SK-N-SH treated with all-trans-retinoic acid at 6 μM for 48 hours (cell line): ENCODE measurements around the gene PACSIN2.

Source experiments
- ATAC-seq: fragments of 200-7000 bp; cut with Tn5 transposase; 3 replicates; pipeline ENCODE4 v1.9.1; 2020; ENCODE audit warnings: mild to moderate bottlenecking, moderate library complexity
- ARNTL ChIP-seq: fragments of 450-650 bp; formaldehyde crosslinking; IDR thresholded peaks from 2 replicates; pipeline ENCODE4 v1.5.0; 2020; ENCODE audit warnings: low read depth, mild to moderate bottlenecking, moderate library complexity, borderline replicate concordance
- BACH2 ChIP-seq: fragments of 250-450 bp; sonication (Bioruptor Pico); IDR thresholded peaks from 2 replicates; pipeline ENCODE4 v1.9.0; 2021; ENCODE audit warnings: mild to moderate bottlenecking, borderline replicate concordance
- CREB5 ChIP-seq: fragments of 250-450 bp; sonication (Bioruptor Pico); IDR thresholded peaks from 2 replicates; pipeline ENCODE4 v1.5.1; 2020; ENCODE audit warnings: low read depth, mild to moderate bottlenecking, moderate library complexity
- CSDC2 ChIP-seq: fragments of 250-450 bp; sonication (Bioruptor Pico); IDR thresholded peaks from 2 replicates; pipeline ENCODE4 v1.5.0; 2020; ENCODE audit warnings: mild to moderate bottlenecking, moderate library complexity
- GLIS3 ChIP-seq: fragments of 250-450 bp; sonication (Bioruptor Pico); IDR thresholded peaks from 2 replicates; pipeline ENCODE4 v1.5.0; 2020; ENCODE audit warnings: mild to moderate bottlenecking, moderate library complexity
- ISL1 ChIP-seq: fragments of 250-450 bp; sonication (Bioruptor Pico); IDR thresholded peaks from 2 replicates; pipeline ENCODE4 v2.1.2; 2022; ENCODE audit warnings: mild to moderate bottlenecking, moderate library complexity
- POU6F1 ChIP-seq: fragments of 250-450 bp; sonication (Bioruptor Pico); IDR thresholded peaks from 2 replicates; pipeline ENCODE4 v1.8.0; 2021; ENCODE audit warnings: low read depth, mild to moderate bottlenecking, moderate library complexity, borderline replicate concordance
- PPARA ChIP-seq: fragments of 250-450 bp; sonication (Bioruptor Pico); IDR thresholded peaks from 2 replicates; pipeline ENCODE4 v1.5.0; 2020; ENCODE audit warnings: mild to moderate bottlenecking, borderline replicate concordance
- RARB ChIP-seq: fragments of 250-450 bp; sonication (Bioruptor Pico); IDR thresholded peaks from 2 replicates; pipeline ENCODE4 v1.8.0; 2021; ENCODE audit warnings: mild to moderate bottlenecking, moderate library complexity
- SNAI2 ChIP-seq: fragments of 250-450 bp; sonication (Bioruptor Pico); IDR thresholded peaks from 2 replicates; pipeline ENCODE4 v1.5.0; 2020; ENCODE audit warnings: mild to moderate bottlenecking, moderate library complexity
- TCF4 ChIP-seq: fragments of 250-450 bp; sonication (Bioruptor Pico); IDR thresholded peaks from 2 replicates; pipeline ENCODE4 v1.8.0; 2021; ENCODE audit warnings: mild to moderate bottlenecking, moderate library complexity, borderline replicate concordance
- TOX ChIP-seq: fragments of 250-450 bp; sonication (Bioruptor Pico); IDR thresholded peaks from 2 replicates; pipeline ENCODE4 v1.8.0; 2021; ENCODE audit warnings: mild to moderate bottlenecking, moderate library complexity, borderline replicate concordance
- TSHZ2 ChIP-seq: fragments of 250-450 bp; sonication (Bioruptor Pico); IDR thresholded peaks from 2 replicates; pipeline ENCODE4 v1.5.0; 2020; ENCODE audit warnings: mild to moderate bottlenecking, moderate library complexity
- ZC3H10 ChIP-seq: fragments of 250-450 bp; sonication (Bioruptor Pico); IDR thresholded peaks from 2 replicates; pipeline ENCODE4 v1.5.1; 2021; ENCODE audit warnings: mild to moderate bottlenecking, moderate library complexity
- ZFP3 ChIP-seq: fragments of 250-450 bp; sonication (Bioruptor Pico); IDR thresholded peaks from 2 replicates; pipeline ENCODE4 v1.5.0; 2020; ENCODE audit warnings: mild to moderate bottlenecking, moderate library complexity
- ZFP30 ChIP-seq: fragments of 450-650 bp; formaldehyde crosslinking; IDR thresholded peaks from 2 replicates; pipeline ENCODE4 v1.5.0; 2022; ENCODE audit warnings: mild to moderate bottlenecking, moderate library complexity
- ZNF565 ChIP-seq: fragments of 450-650 bp; formaldehyde crosslinking; conservative IDR thresholded peaks from 2 replicates; pipeline ENCODE4 v1.5.0; 2020; ENCODE audit warnings: low read depth, mild to moderate bottlenecking, moderate library complexity
- ZNF70 ChIP-seq: fragments of 450-650 bp; formaldehyde crosslinking; IDR thresholded peaks from 2 replicates; pipeline ENCODE4 v1.5.0; 2020; ENCODE audit warnings: mild to moderate bottlenecking, moderate library complexity
- ZNF8 ChIP-seq: fragments of 450-650 bp; formaldehyde crosslinking; IDR thresholded peaks from 2 replicates; pipeline ENCODE4 v1.5.0; 2020; ENCODE audit warnings: mild to moderate bottlenecking, moderate library complexity
- TF ChIP-seq, protein P1 (sequence below): fragments of 250-450 bp; sonication (Bioruptor Pico); IDR thresholded peaks from 2 replicates; pipeline ENCODE4 v1.5.1; 2021; ENCODE audit warnings: mild to moderate bottlenecking, moderate library complexity
- TF ChIP-seq, protein P2 (sequence below): fragments of 250-450 bp; sonication (Bioruptor Pico); IDR thresholded peaks from 2 replicates; pipeline ENCODE4 v1.8.0; 2020; ENCODE audit warnings: mild to moderate bottlenecking, moderate library complexity, borderline replicate concordance

Gene PACSIN2

GRCh38 chr22:42934338-42934737 lies 80.6 kb downstream of the PACSIN2 start:
- no peak; the same call in 2 of the 3 replicates for ATAC-seq
- TF ChIP-seq BACH2 (CRISPR knock-in tag) (no peak), ISL1 (CRISPR knock-in tag) (no peak), PPARA (CRISPR knock-in tag) (no peak), ZNF565 (CRISPR knock-in tag) (no peak), ZNF70 (no peak), POU6F1 (CRISPR knock-in tag) (no peak), ARNTL (CRISPR knock-in tag) (no peak), SNAI2 (CRISPR knock-in tag) (no peak)

GRCh38 chr22:42933485-42934091 lies 81.4 kb downstream of the PACSIN2 start:
- TF ChIP-seq ZFP3 (CRISPR knock-in tag) (no peak), POU6F1 (CRISPR knock-in tag) (no peak), ZFP30 (CRISPR knock-in tag) (no peak), TCF4 (CRISPR knock-in tag) (no peak), ZNF565 (CRISPR knock-in tag) (no peak), BACH2 (CRISPR knock-in tag) (no peak), ZC3H10 (CRISPR knock-in tag) (no peak), TOX (CRISPR knock-in tag) (no peak), CREB5 (CRISPR knock-in tag) (no peak), ZNF8 (CRISPR knock-in tag) (no peak), GLIS3 (no peak), ZNF70 (no peak), TSHZ2 (CRISPR knock-in tag) (no peak), ARNTL (CRISPR knock-in tag) (no peak), PPARA (CRISPR knock-in tag) (no peak), CSDC2 (CRISPR knock-in tag) (no peak), RARB (CRISPR knock-in tag) (no peak)
- TF ChIP-seq, protein P1, sequence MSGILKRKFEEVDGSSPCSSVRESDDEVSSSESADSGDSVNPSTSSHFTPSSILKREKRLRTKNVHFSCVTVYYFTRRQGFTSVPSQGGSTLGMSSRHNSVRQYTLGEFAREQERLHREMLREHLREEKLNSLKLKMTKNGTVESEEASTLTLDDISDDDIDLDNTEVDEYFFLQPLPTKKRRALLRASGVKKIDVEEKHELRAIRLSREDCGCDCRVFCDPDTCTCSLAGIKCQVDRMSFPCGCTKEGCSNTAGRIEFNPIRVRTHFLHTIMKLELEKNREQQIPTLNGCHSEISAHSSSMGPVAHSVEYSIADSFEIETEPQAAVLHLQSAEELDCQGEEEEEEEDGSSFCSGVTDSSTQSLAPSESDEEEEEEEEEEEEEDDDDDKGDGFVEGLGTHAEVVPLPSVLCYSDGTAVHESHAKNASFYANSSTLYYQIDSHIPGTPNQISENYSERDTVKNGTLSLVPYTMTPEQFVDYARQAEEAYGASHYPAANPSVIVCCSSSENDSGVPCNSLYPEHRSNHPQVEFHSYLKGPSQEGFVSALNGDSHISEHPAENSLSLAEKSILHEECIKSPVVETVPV (CRISPR knock-in tag): no peak
- TF ChIP-seq, protein P2, sequence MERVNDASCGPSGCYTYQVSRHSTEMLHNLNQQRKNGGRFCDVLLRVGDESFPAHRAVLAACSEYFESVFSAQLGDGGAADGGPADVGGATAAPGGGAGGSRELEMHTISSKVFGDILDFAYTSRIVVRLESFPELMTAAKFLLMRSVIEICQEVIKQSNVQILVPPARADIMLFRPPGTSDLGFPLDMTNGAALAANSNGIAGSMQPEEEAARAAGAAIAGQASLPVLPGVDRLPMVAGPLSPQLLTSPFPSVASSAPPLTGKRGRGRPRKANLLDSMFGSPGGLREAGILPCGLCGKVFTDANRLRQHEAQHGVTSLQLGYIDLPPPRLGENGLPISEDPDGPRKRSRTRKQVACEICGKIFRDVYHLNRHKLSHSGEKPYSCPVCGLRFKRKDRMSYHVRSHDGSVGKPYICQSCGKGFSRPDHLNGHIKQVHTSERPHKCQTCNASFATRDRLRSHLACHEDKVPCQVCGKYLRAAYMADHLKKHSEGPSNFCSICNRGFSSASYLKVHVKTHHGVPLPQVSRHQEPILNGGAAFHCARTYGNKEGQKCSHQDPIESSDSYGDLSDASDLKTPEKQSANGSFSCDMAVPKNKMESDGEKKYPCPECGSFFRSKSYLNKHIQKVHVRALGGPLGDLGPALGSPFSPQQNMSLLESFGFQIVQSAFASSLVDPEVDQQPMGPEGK (CRISPR knock-in tag): no peak
- ATAC-seq: peak; percentile 83
